HEK293T (cell line): ENCODE data around the gene INO80E.
"Not testable (repeated sequence)": the region's sequence is repeated elsewhere in the genome, so short reads cannot be mapped to it uniquely, and the experiment has no call there.

Source experiments
- CTCF ChIA-PET: fragments of 350-600 bp; formaldehyde crosslinking; extraction: SDS; loops from one replicate; lab custom pipeline; 2021; ENCODE audit warnings: antibody characterized with exemption, inconsistent platforms; lab: Yijun Ruan, JAX
- POLR2A ChIA-PET: fragments of 350-600 bp; formaldehyde crosslinking; extraction: SDS; loops from one replicate; lab custom pipeline; 2020; ENCODE audit warnings: antibody characterized with exemption, inconsistent platforms; lab: Yijun Ruan, JAX
- DNase-seq: peaks from one replicate; pipeline ENCODE4 v3.0.0; 2012; ENCODE audit warnings: mixed read lengths; ENCODE audit errors: extremely low spot score
- ARNT ChIP-seq: fragments of 450-650 bp; IDR thresholded peaks from 2 replicates; pipeline ENCODE4 v1.6.1; 2017; ENCODE audit warnings: mild to moderate bottlenecking
- BHLHE40 ChIP-seq: fragments of 450-650 bp; IDR thresholded peaks from 2 replicates; pipeline ENCODE4 v1.6.1; 2016; ENCODE audit warnings: mild to moderate bottlenecking, moderate library complexity, borderline replicate concordance
- CTBP1 ChIP-seq: fragments of 450-650 bp; IDR thresholded peaks from 2 replicates; pipeline ENCODE4 v1.6.1; 2016; ENCODE audit warnings: borderline replicate concordance
- ELF4 ChIP-seq: fragments of 450-650 bp; IDR thresholded peaks from 2 replicates; pipeline ENCODE4 v1.6.1; 2017; ENCODE audit warnings: antibody characterized with exemption
- FOXA1 ChIP-seq: fragments of 450-650 bp; IDR thresholded peaks from 2 replicates; pipeline ENCODE4 v1.6.1; 2016; ENCODE audit warnings: mild to moderate bottlenecking
- FOXK2 ChIP-seq: fragments of 450-650 bp; IDR thresholded peaks from 2 replicates; pipeline ENCODE4 v1.6.1; 2016; ENCODE audit warnings: mild to moderate bottlenecking
- FOXM1 ChIP-seq: fragments of 450-650 bp; IDR thresholded peaks from 2 replicates; pipeline ENCODE4 v1.6.1; 2017; ENCODE audit warnings: mild to moderate bottlenecking, borderline replicate concordance
- HDGF ChIP-seq: fragments of 450-650 bp; IDR thresholded peaks from 2 replicates; pipeline ENCODE4 v1.6.1; 2017; ENCODE audit warnings: antibody characterized with exemption, borderline replicate concordance
- L3MBTL2 ChIP-seq: fragments of 450-650 bp; conservative IDR thresholded peaks from 2 replicates; pipeline ENCODE4 v1.6.1; 2016; ENCODE audit warnings: mild to moderate bottlenecking
- LEF1 ChIP-seq: fragments of 450-650 bp; IDR thresholded peaks from 2 replicates; pipeline ENCODE4 v1.6.1; 2017; ENCODE audit warnings: mild to moderate bottlenecking, borderline replicate concordance
- NFRKB ChIP-seq: fragments of 450-650 bp; IDR thresholded peaks from 2 replicates; pipeline ENCODE4 v1.6.1; 2016; ENCODE audit warnings: mild to moderate bottlenecking, moderate library complexity
- SP1 ChIP-seq: fragments of 450-650 bp; IDR thresholded peaks from 2 replicates; pipeline ENCODE4 v1.6.1; 2017
- SUZ12 ChIP-seq: fragments of 450-650 bp; IDR thresholded peaks from 2 replicates; pipeline ENCODE4 v1.6.1; 2016; ENCODE audit warnings: mild to moderate bottlenecking
- TARDBP ChIP-seq: fragments of 450-650 bp; IDR thresholded peaks from 2 replicates; pipeline ENCODE4 v1.6.1; 2016
- ZNF384 ChIP-seq: fragments of 450-650 bp; IDR thresholded peaks from 2 replicates; pipeline ENCODE4 v1.6.1; 2016
- TF ChIP-seq, protein P1 (sequence below): fragments of 450-650 bp; IDR thresholded peaks from 2 replicates; pipeline ENCODE4 v1.6.1; 2016

Gene INO80E

GRCh38 chr16:30017277-30017656 is 21.2 kb downstream of the INO80E start:
- DNase-seq: no peak
- ChIA-PET POLR2A (interaction anchor here (0.6 kb wide), 1 partner anchor 177 kb away, joined by 3 read pairs; no protein-coding TSS in a partner anchor), CTCF (interaction anchor here (1.9 kb wide), 1 partner anchor 15 kb away, joined by 7 read pairs; no protein-coding TSS in a partner anchor)
- TF ChIP-seq L3MBTL2: no peak
- TF ChIP-seq FOXA1: no peak
- TF ChIP-seq FOXM1: no peak
- TF ChIP-seq BHLHE40: no peak
- no peak for TF ChIP-seq HDGF
- TF ChIP-seq TARDBP: no peak
- TF ChIP-seq, protein P1, sequence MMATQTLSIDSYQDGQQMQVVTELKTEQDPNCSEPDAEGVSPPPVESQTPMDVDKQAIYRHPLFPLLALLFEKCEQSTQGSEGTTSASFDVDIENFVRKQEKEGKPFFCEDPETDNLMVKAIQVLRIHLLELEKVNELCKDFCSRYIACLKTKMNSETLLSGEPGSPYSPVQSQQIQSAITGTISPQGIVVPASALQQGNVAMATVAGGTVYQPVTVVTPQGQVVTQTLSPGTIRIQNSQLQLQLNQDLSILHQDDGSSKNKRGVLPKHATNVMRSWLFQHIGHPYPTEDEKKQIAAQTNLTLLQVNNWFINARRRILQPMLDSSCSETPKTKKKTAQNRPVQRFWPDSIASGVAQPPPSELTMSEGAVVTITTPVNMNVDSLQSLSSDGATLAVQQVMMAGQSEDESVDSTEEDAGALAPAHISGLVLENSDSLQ: no peak
- no peak for TF ChIP-seq SP1
- no peak for TF ChIP-seq CTBP1
- no peak for TF ChIP-seq FOXK2
- TF ChIP-seq ZNF384: no peak
- TF ChIP-seq SUZ12: no peak

- ChIA-PET CTCF (interaction anchor here (0.7 to 1.9 kb wide), 2 partner anchors 14 to 33 kb away, joined by 3 to 7 read pairs; no protein-coding TSS in a partner anchor), POLR2A (interaction anchor here (1.0 to 2.5 kb wide), 4 partner anchors 9 to 966 kb away, joined by 3 to 10 read pairs (median 4); partner anchors contain the start of gene MAZ)
- DNase-seq: not testable (repeated sequence)
Measured at GRCh38 chr16:30017937-30018336, 21.9 kb downstream of the INO80E start.

DNA sequence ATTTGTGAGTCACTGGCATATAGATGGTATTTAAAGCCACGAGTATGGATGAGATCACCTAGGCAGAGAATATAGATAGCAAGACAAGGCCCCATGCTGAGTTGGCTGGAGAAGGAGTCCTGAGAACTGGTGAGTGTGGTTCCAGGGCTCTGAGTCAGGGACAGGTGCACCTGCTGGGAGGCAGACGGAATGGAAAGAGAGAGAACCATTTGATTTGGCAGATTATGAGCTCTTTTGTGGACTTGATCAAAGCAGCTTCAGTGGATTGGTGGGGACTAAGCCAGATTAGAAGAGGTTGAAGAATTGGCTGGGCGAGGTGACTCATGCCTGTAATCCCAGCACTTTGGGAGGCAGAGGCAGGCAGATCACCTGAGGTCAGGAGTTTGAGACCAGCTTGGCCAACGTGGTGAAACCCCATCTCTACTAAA is 22.7 kb downstream of the INO80E start:
- TF ChIP-seq HDGF (no peak), ARNT (no peak), CTBP1 (no peak), SP1 (no peak), SUZ12 (no peak), ELF4 (no peak)
- TF ChIP-seq, protein P1: no peak
- CTCF ChIA-PET: interaction anchor here (1.0 to 1.4 kb wide), 2 partner anchors 13 to 171 kb away, joined by 3 to 6 read pairs; no protein-coding TSS in a partner anchor
- DNase-seq: no peak
- POLR2A ChIA-PET: interaction anchor here (0.9 to 2.5 kb wide), 9 partner anchors 10 to 965 kb away, joined by 3 to 10 read pairs (median 3); partner anchors contain the start of genes HIRIP3, INO80E, KCTD13 and KIF22

DNA sequence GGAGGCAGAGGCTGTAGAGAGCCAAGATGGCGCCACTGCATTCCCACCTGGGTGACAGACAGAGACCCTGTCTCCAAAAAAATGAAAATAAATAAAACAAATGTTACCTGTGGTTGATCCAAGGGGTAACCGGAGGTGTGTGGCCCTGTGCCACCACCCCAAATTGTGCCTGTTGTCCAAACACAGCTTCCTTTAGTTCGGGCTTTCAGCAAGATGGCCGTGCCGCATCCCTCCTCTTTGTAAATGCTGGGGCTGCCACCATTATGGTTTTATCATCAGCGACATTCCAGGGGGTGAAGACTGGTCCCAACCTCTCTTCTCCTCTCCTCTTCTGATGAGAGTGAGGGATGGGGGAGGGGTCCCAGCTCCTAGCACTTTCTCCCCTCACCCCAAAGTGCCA is 26.8 kb downstream of the INO80E start, which contains the start of gene C16orf92:
TSS of gene C16orf92 (plus strand) at position 312 of the 400 bp plus-strand sequence. CDS start 143 bp downstream, outside the sequence.
- ChIA-PET POLR2A (interaction anchor here (0.9 to 1.0 kb wide), 3 partner anchors 28 to 207 kb away, joined by 3 to 4 read pairs (median 3); partner anchors contain the start of genes HIRIP3, PAGR1 and TMEM219), CTCF (interaction anchor here (1.2 to 1.5 kb wide), 2 partner anchors 9 to 175 kb away, joined by 3 to 10 read pairs; partner anchors contain the start of gene TLCD3B)
- DNase-seq: no peak
- TF ChIP-seq ELF4 (no peak), CTBP1 (no peak), NFRKB (no peak), TARDBP (no peak), BHLHE40 (no peak), SUZ12 (no peak), HDGF (no peak), LEF1 (no peak), FOXA1 (no peak), FOXK2 (no peak), ZNF384 (no peak), FOXM1 (no peak), SP1 (no peak), ARNT (no peak), L3MBTL2 (no peak)
- TF ChIP-seq, protein P1: no peak

GRCh38 chr16:30023586-30023985 is 27.5 kb downstream of the INO80E start:
- CTCF ChIA-PET: interaction anchor here (1.0 to 1.5 kb wide), 2 partner anchors 8 to 954 kb away, joined by 3 to 10 read pairs; partner anchors contain the start of gene TLCD3B
- POLR2A ChIA-PET: interaction anchor here (0.9 to 1.0 kb wide), 3 partner anchors 29 to 208 kb away, joined by 3 to 4 read pairs (median 3); partner anchors contain the start of genes HIRIP3, PAGR1 and TMEM219
- TF ChIP-seq LEF1: no peak
- no peak for TF ChIP-seq CTBP1
- no peak for TF ChIP-seq FOXK2
- no peak for TF ChIP-seq ELF4
- DNase-seq: no peak

- no peak for DNase-seq
- ChIA-PET CTCF (interaction anchor here (0.6 kb wide), 1 partner anchor 268 kb away, joined by 3 read pairs; no protein-coding TSS in a partner anchor), POLR2A (no interaction called here)
- TF ChIP-seq FOXM1: no peak
- TF ChIP-seq FOXK2: no peak
- no peak for TF ChIP-seq NFRKB
- no peak for TF ChIP-seq ELF4
- TF ChIP-seq SP1: no peak
- TF ChIP-seq ZNF384: no peak
- TF ChIP-seq LEF1: no peak
- TF ChIP-seq BHLHE40: no peak
- TF ChIP-seq ARNT: no peak
- no peak for TF ChIP-seq HDGF
- TF ChIP-seq SUZ12: no peak
- no peak for TF ChIP-seq CTBP1
- TF ChIP-seq TARDBP: no peak
- no peak for TF ChIP-seq L3MBTL2
- TF ChIP-seq, protein P1: no peak
Measured at GRCh38 chr16:30024451-30024850, 28.4 kb downstream of the INO80E start.
